Neural cell (in vitro differentiated cells): ENCODE results near the gene SPATS2L. TPM values are rescaled to one million over a fixed set of nuclear protein-coding genes. Genes with fewer than 3 reads are reported as not detected.

Experiments used
- H2AFZ ChIP-seq: fragments of 200-600, 300-800 bp; sonication (generic), shearing (Covaris generic); 2 replicates; pipeline ENCODE4 v1.6.0; 2014; ENCODE audit warnings: low read depth, mild to moderate bottlenecking, antibody characterized with exemption, low read length, moderate library complexity
- H3F3A ChIP-seq: fragments of 200-600 bp; shearing (Covaris generic); 2 replicates; pipeline ENCODE4 v1.6.1; 2016; ENCODE audit warnings: mild to moderate bottlenecking, moderate library complexity, mixed read lengths, antibody characterized with exemption, low read length; ENCODE audit not compliant: insufficient read depth, poor library complexity, severe bottlenecking
- H3K27ac ChIP-seq: fragments of 200-600, 300-800 bp; sonication (generic), shearing (Covaris generic); 2 replicates; pipeline ENCODE4 v1.5.1; 2014; ENCODE audit warnings: mild to moderate bottlenecking, low read length, moderate library complexity
- H3K27me3 ChIP-seq: fragments of 300-800, 200-600 bp; sonication (generic), shearing (Covaris generic); 2 replicates; pipeline ENCODE4 v1.6.0; 2014; ENCODE audit warnings: mild to moderate bottlenecking, low read depth, low read length, moderate library complexity; ENCODE audit not compliant: insufficient read depth
- H3K36me3 ChIP-seq: fragments of 300-800, 200-600 bp; sonication (generic), shearing (Covaris generic); 2 replicates; pipeline ENCODE4 v1.5.1; 2014; ENCODE audit warnings: mild to moderate bottlenecking, antibody characterized with exemption, low read length, moderate library complexity; ENCODE audit not compliant: insufficient read depth
- H3K4me2 ChIP-seq: fragments of 300-800, 200-600 bp; sonication (generic), shearing (Covaris generic); 2 replicates; pipeline ENCODE4 v1.6.0; 2014; ENCODE audit warnings: mild to moderate bottlenecking, low read length
- H3K4me3 ChIP-seq: fragments of 300-800, 200-600 bp; sonication (generic), shearing (Covaris generic); 2 replicates; pipeline ENCODE4 v1.5.1; 2014; ENCODE audit warnings: mild to moderate bottlenecking, low read length, moderate library complexity
- H3K79me2 ChIP-seq: fragments of 200-600 bp; shearing (Covaris generic); replicated peaks from 2 replicates; pipeline ENCODE4 v1.6.0; 2014; ENCODE audit warnings: mild to moderate bottlenecking, low read length, moderate library complexity; ENCODE audit not compliant: insufficient read depth
- H3K9ac ChIP-seq: fragments of 300-800, 200-600 bp; sonication (generic), shearing (Covaris generic); 2 replicates; pipeline ENCODE4 v1.6.1; 2016; ENCODE audit warnings: mild to moderate bottlenecking, low read length, mixed read lengths
- H3K9me2 ChIP-seq: fragments of 200-600 bp; shearing (Covaris generic); 2 replicates; pipeline ENCODE4 v1.6.1; 2016; ENCODE audit warnings: mild to moderate bottlenecking, low read length, mixed read lengths; ENCODE audit not compliant: insufficient read depth
- H3K9me3 ChIP-seq: fragments of 200-600, 300-800 bp; sonication (generic), shearing (Covaris generic); 2 replicates; pipeline ENCODE4 v1.6.1; 2016; ENCODE audit warnings: mild to moderate bottlenecking, mixed run types, low read length, moderate library complexity, mixed read lengths
- H4K20me1 ChIP-seq: fragments of 200-600 bp; shearing (Covaris generic); 2 replicates; pipeline ENCODE4 v1.6.1; 2016; ENCODE audit warnings: mild to moderate bottlenecking, mixed run types; ENCODE audit not compliant: insufficient read depth
- CTCF ChIP-seq: fragments of 450-650 bp; IDR thresholded peaks from 2 replicates; pipeline ENCODE4 v1.5.1; 2014; ENCODE audit warnings: antibody characterized with exemption, mild to moderate bottlenecking, moderate library complexity; ENCODE audit not compliant: poor library complexity, severe bottlenecking
- EP300 ChIP-seq: fragments of 450-650 bp; conservative IDR thresholded peaks from 2 replicates; pipeline ENCODE4 v1.6.1; 2014; ENCODE audit warnings: antibody characterized with exemption, mild to moderate bottlenecking, moderate library complexity; ENCODE audit not compliant: poor library complexity, severe bottlenecking
- EZH2 ChIP-seq: fragments of 200-600, 300-800 bp; shearing (Covaris generic), sonication (generic); IDR thresholded peaks from 2 replicates; pipeline ENCODE4 v1.6.1; 2014; ENCODE audit warnings: antibody characterized with exemption, low read length, borderline replicate concordance, mild to moderate bottlenecking; ENCODE audit not compliant: insufficient read depth, poor library complexity, severe bottlenecking
- MXI1 ChIP-seq: fragments of 450-650 bp; conservative IDR thresholded peaks from 2 replicates; pipeline ENCODE4 v1.6.1; 2014; ENCODE audit warnings: antibody characterized with exemption, mild to moderate bottlenecking; ENCODE audit not compliant: poor library complexity, severe bottlenecking
- POLR2AphosphoS5 ChIP-seq: IDR thresholded peaks from 2 replicates; pipeline ENCODE4 v1.6.1; 2012
- RAD21 ChIP-seq: fragments of 450-650 bp; conservative IDR thresholded peaks from 2 replicates; pipeline ENCODE4 v1.6.1; 2014; ENCODE audit warnings: antibody characterized with exemption, mild to moderate bottlenecking, moderate library complexity
- REST ChIP-seq: IDR thresholded peaks from 2 replicates; pipeline ENCODE4 v1.6.1; 2012; ENCODE audit warnings: borderline replicate concordance
- SMC3 ChIP-seq: fragments of 450-650 bp; conservative IDR thresholded peaks from 2 replicates; pipeline ENCODE4 v1.6.1; 2014; ENCODE audit warnings: antibody characterized with exemption, mild to moderate bottlenecking, moderate library complexity; ENCODE audit not compliant: poor library complexity
- TAF1 ChIP-seq: IDR thresholded peaks from 2 replicates; pipeline ENCODE4 v1.6.1; 2012; ENCODE audit warnings: low read depth
- polyA plus RNA-seq: library from polyadenylated mRNA; depleted of rRNA; stranded (reverse); fragments of >200 nt; gene quantifications from 2 replicates; pipeline ENCODE4 v1.2.3, GENCODE V29; 2014

The SPATS2L gene
- polyA plus RNA-seq, 1 donor from 2014 or later, result 8.5 TPM

GRCh38 chr2:200496696-200497095, 190.2 kb downstream of the SPATS2L start:
- Histone ChIP-seq H3K4me3 (no peak overlapping the region), H3K79me2 (no peaks in the 10 kb centered on the region), H3K9ac (no peak overlapping the region), H3K9me2 (no peaks in the 10 kb centered on the region), H2AFZ (no peak overlapping the region), H4K20me1 (no peaks in the 10 kb centered on the region), H3K9me3 (no peaks in the 10 kb centered on the region), H3K27me3 (no peaks in the 10 kb centered on the region), H3K27ac (no peak overlapping the region), H3K4me2 (no peak overlapping the region), H3F3A (no peaks in the 10 kb centered on the region), H3K36me3 (peaks cover 4% of the 10 kb centered on the region)
- TF ChIP-seq CTCF (no peak), TAF1 (no peak), EZH2 (no peak), EP300 (no peak), RAD21 (no peak), REST (no peak), MXI1 (no peak), SMC3 (no peak), POLR2AphosphoS5 (no peak)

- H3K9me2 ChIP-seq, result no peaks in the 10 kb centered on the region
- no peaks in the 10 kb centered on the region for H3K36me3 ChIP-seq
- H3K4me2 ChIP-seq, result no peak overlapping the region
- no peaks in the 10 kb centered on the region for H3F3A ChIP-seq
- no peak for TF ChIP-seq SMC3
- TF ChIP-seq EZH2, result no peak
- no peak for TF ChIP-seq EP300
- no peak for TF ChIP-seq TAF1
- no peak for TF ChIP-seq MXI1
- no peak for TF ChIP-seq RAD21
- H2AFZ ChIP-seq, result no peak overlapping the region
- H3K9ac ChIP-seq, result no peak overlapping the region
- H3K79me2 ChIP-seq, result no peaks in the 10 kb centered on the region
- H3K27ac ChIP-seq, result no peak overlapping the region
- no peaks in the 10 kb centered on the region for H3K9me3 ChIP-seq
- H3K4me3 ChIP-seq, result no peak overlapping the region
- H3K27me3 ChIP-seq, result no peaks in the 10 kb centered on the region
- no peaks in the 10 kb centered on the region for H4K20me1 ChIP-seq
Measured at GRCh38 chr2:200498402-200499162, 192.1 kb downstream of the SPATS2L start.
